T1000 (cell line): Measurements from ENCODE around the gene ABL1.

ENCODE experiments used
- DNase-seq: peaks from one replicate; lab custom pipeline; 2025; ENCODE audit warnings: mixed read lengths; lab: John Stamatoyannopoulos, UW

Gene ABL1

GRCh38 chr9:130872093-130872492 is 37.0 kb downstream of the ABL1 start:
- DNase-seq: no peak

- no peak for DNase-seq
Measured at GRCh38 chr9:130872508-130872907, 37.5 kb downstream of the ABL1 start.

- no peak for DNase-seq
Measured at GRCh38 chr9:130872912-130873503, 38.0 kb downstream of the ABL1 start.

GRCh38 chr9:130873966-130874365 is 38.9 kb downstream of the ABL1 start:
- no peak for DNase-seq

- DNase-seq: no peak
Measured at GRCh38 chr9:130874783-130875182, 39.7 kb downstream of the ABL1 start.

GRCh38 chr9:130877300-130877699 is 42.2 kb downstream of the ABL1 start:
- no peak for DNase-seq

GRCh38 chr9:130878295-130878694 is 43.2 kb downstream of the ABL1 start:
- no peak for DNase-seq

GRCh38 chr9:130879863-130880411 is 44.9 kb downstream of the ABL1 start:
- no peak for DNase-seq

- no peak for DNase-seq
Measured at GRCh38 chr9:130880599-130881220, 45.7 kb downstream of the ABL1 start.

- no peak for DNase-seq
Measured at GRCh38 chr9:130881516-130881915, 46.5 kb downstream of the ABL1 start.

GRCh38 chr9:130882696-130883225 is 47.7 kb downstream of the ABL1 start:
- DNase-seq: no peak

- DNase-seq: no peak
Measured at GRCh38 chr9:130883479-130883878, 48.4 kb downstream of the ABL1 start.

GRCh38 chr9:130884111-130884531 is 49.1 kb downstream of the ABL1 start:
- DNase-seq: no peak

- DNase-seq: no peak
Measured at GRCh38 chr9:130884542-130885483, 49.8 kb downstream of the ABL1 start.

- no peak for DNase-seq
Measured at GRCh38 chr9:130885484-130886375, 50.7 kb downstream of the ABL1 start.

GRCh38 chr9:130886981-130887380 is 51.9 kb downstream of the ABL1 start:
- DNase-seq: no peak

GRCh38 chr9:130887494-130888144 is 52.6 kb downstream of the ABL1 start:
- DNase-seq: no peak

- DNase-seq: no peak
Measured at GRCh38 chr9:130888146-130888885, 53.3 kb downstream of the ABL1 start.

GRCh38 chr9:130890124-130890523 is 55.1 kb downstream of the ABL1 start:
- no peak for DNase-seq
